Measurements from ENCODE around the gene SNRNP40. TPM values are rescaled to one million over a fixed set of nuclear protein-coding genes. Genes with fewer than 3 reads are reported as not detected.

The SNRNP40 gene
- 44.2 TPM for total RNA-seq
- polyA plus RNA-seq (ENCODE audit: insufficient read depth, low read depth, low replicate concordance), result 31.3 TPM
- long read RNA-seq, donor 1, transcript SNRNP40-201 (10 exons, 1,597 nt), result major isoform, 21 of 21 reads
- long read RNA-seq, donor 1, partial matches to known transcripts, result 0 of 21 reads
- long read RNA-seq, donor 1, other reads (novel, unspliced or antisense), result 0 of 21 reads
- long read RNA-seq, donor 2, transcript SNRNP40-201 (10 exons, 1,597 nt), result major isoform, 20 of 23 reads
- long read RNA-seq, donor 2, partial matches to known transcripts, result 0 of 23 reads
- long read RNA-seq, donor 2, other reads (novel, unspliced or antisense), result 0 of 23 reads
- long read RNA-seq, donor 3, transcript SNRNP40-201 (10 exons, 1,597 nt), result major isoform, 16 of 19 reads
- long read RNA-seq, donor 3, partial matches to known transcripts, result 0 of 19 reads
- long read RNA-seq, donor 3, other reads (novel, unspliced or antisense), result 0 of 19 reads
- long read RNA-seq, donor 4, transcript SNRNP40-201 (10 exons, 1,597 nt), result major isoform, 10 of 18 reads
- long read RNA-seq, donor 4, partial matches to known transcripts, result 5 of 18 reads
- long read RNA-seq, donor 4, other reads (novel, unspliced or antisense), result 0 of 18 reads
- long read RNA-seq, donor 5, partial matches to known transcripts, result 0 of 1 reads
- long read RNA-seq, donor 5, other reads (novel, unspliced or antisense), result 0 of 1 reads
- long read RNA-seq, donor 6, transcript SNRNP40-201 (10 exons, 1,597 nt), result major isoform, 34 of 36 reads
- long read RNA-seq, donor 6, partial matches to known transcripts, result 0 of 36 reads
- long read RNA-seq, donor 6, other reads (novel, unspliced or antisense), result 0 of 36 reads
- long read RNA-seq, donor 7, transcript SNRNP40-201 (10 exons, 1,597 nt), result major isoform, 34 of 36 reads
- long read RNA-seq, donor 7, partial matches to known transcripts, result 1 of 36 reads
- long read RNA-seq, donor 7, other reads (novel, unspliced or antisense), result 1 of 36 reads
- long read RNA-seq, donor 8, transcript SNRNP40-201 (10 exons, 1,597 nt), result major isoform, 20 of 21 reads
- long read RNA-seq, donor 8, partial matches to known transcripts, result 0 of 21 reads
- long read RNA-seq, donor 8, other reads (novel, unspliced or antisense), result 0 of 21 reads
- long read RNA-seq, donor 9, transcript SNRNP40-201 (10 exons, 1,597 nt), result major isoform, 16 of 18 reads
- long read RNA-seq, donor 9, partial matches to known transcripts, result 0 of 18 reads
- long read RNA-seq, donor 9, other reads (novel, unspliced or antisense), result 0 of 18 reads
- long read RNA-seq, donor 10, transcript SNRNP40-201 (10 exons, 1,597 nt), result major isoform, 14 of 19 reads
- long read RNA-seq, donor 10, partial matches to known transcripts, result 0 of 19 reads
- long read RNA-seq, donor 10, other reads (novel, unspliced or antisense), result 0 of 19 reads

- H3K27ac ChIP-seq (ENCODE audit: low read depth in 2 of 2, low read length in 2 of 2), result peak within 1 kb of the TSS; percentile 66 to 69
- peak within 1 kb of the TSS; percentile 86 to 98 (median 92) for H3K9ac ChIP-seq (ENCODE audit: low read length in 3 of 3)
- peaks cover 4 to 14% (median 11%) of the 10 kb centered on the region in 3 donors for H3K36me3 ChIP-seq (ENCODE audit: control insufficient read depth in 2 of 3, insufficient read depth in 3 of 3, low read length in 3 of 3)
- DNase-seq (peak; percentile 96 to 100 (median 98)), FAIRE-seq (peak; percentile 98)
- H3K27me3 ChIP-seq (ENCODE audit: control insufficient read depth, insufficient read depth, low read length), result no peaks in the 10 kb centered on the region
- no peaks in the 10 kb centered on the region for H3K9me3 ChIP-seq (ENCODE audit: control insufficient read depth in 2 of 3, insufficient read depth in 1 of 3, low read length in 3 of 3)
- TF ChIP-seq CTCF (IDR thresholded peaks at IDR 0.05; ENCODE audit: borderline replicate concordance, extremely low read depth, insufficient read depth), result no peak
- peak within 1 kb of the TSS; percentile 91 to 99 (median 94) for H3K4me3 ChIP-seq (ENCODE audit: low read length in 3 of 3)
- peaks cover 3 to 16% (median 12%) of the 10 kb centered on the region in 3 donors for H3K4me1 ChIP-seq (ENCODE audit: control insufficient read depth in 2 of 3, insufficient read depth in 2 of 3, low read depth in 1 of 3, low read length in 3 of 3)
- intact Hi-C loops (cut with DNase I), result no loop called here
These were observed at the start of gene SNRNP40, which contains the start of gene ZCCHC17 for GRCh38 chr1:31296486-31297276. TSS of gene SNRNP40 (minus strand) at chr1:31296788. CDS start at chr1:31296751, 37 bp downstream. TSS of gene ZCCHC17 (plus strand) at chr1:31297032. CDS start at chr1:31310099, 13,067 bp downstream.

- FAIRE-seq (no peak), DNase-seq (peak in 2 of 5 donors; percentile 19 to 23)
- peaks cover 0 to 12% (median 2%) of the 10 kb centered on the region in 3 donors for H3K36me3 ChIP-seq (ENCODE audit: control insufficient read depth in 2 of 3, insufficient read depth in 3 of 3, low read length in 3 of 3)
- no peaks in the 10 kb centered on the region for H3K9me3 ChIP-seq (ENCODE audit: control insufficient read depth in 2 of 3, insufficient read depth in 1 of 3, low read length in 3 of 3)
- intact Hi-C loops (cut with DNase I), result no loop called here
- H3K4me1 ChIP-seq (ENCODE audit: control insufficient read depth in 2 of 3, insufficient read depth in 2 of 3, low read depth in 1 of 3, low read length in 3 of 3), result peaks cover 0 to 3% (median 0%) of the 10 kb centered on the region in 3 donors
- no peak overlapping the region for H3K9ac ChIP-seq (ENCODE audit: low read length in 3 of 3)
- no peak overlapping the region for H3K27ac ChIP-seq (ENCODE audit: low read depth in 2 of 2, low read length in 2 of 2)
- no peak for TF ChIP-seq CTCF (IDR thresholded peaks at IDR 0.05; ENCODE audit: borderline replicate concordance, extremely low read depth, insufficient read depth)
- H3K27me3 ChIP-seq (ENCODE audit: control insufficient read depth, insufficient read depth, low read length), result no peaks in the 10 kb centered on the region
- no peak overlapping the region for H3K4me3 ChIP-seq (ENCODE audit: low read length in 3 of 3)
These were observed 49.0 kb upstream of the SNRNP40 start for GRCh38 chr1:31345635-31346034.

- TF ChIP-seq CTCF (IDR thresholded peaks at IDR 0.05; ENCODE audit: borderline replicate concordance, extremely low read depth, insufficient read depth), result no peak
- no peak overlapping the region for H3K9ac ChIP-seq (ENCODE audit: low read length in 3 of 3)
- no peaks in the 10 kb centered on the region for H3K27me3 ChIP-seq (ENCODE audit: control insufficient read depth, insufficient read depth, low read length)
- H3K4me3 ChIP-seq (ENCODE audit: low read length in 3 of 3), result no peak overlapping the region
- intact Hi-C loops (cut with DNase I), result no loop called here
- H3K36me3 ChIP-seq (ENCODE audit: control insufficient read depth in 2 of 3, insufficient read depth in 3 of 3, low read length in 3 of 3), result peaks cover 0 to 8% (median 0%) of the 10 kb centered on the region in 3 donors
- DNase-seq, result no peak
- H3K9me3 ChIP-seq (ENCODE audit: control insufficient read depth in 2 of 3, insufficient read depth in 1 of 3, low read length in 3 of 3), result no peaks in the 10 kb centered on the region
- FAIRE-seq, result no peak
- no peak overlapping the region for H3K27ac ChIP-seq (ENCODE audit: low read depth in 2 of 2, low read length in 2 of 2)
- H3K4me1 ChIP-seq (ENCODE audit: control insufficient read depth in 2 of 3, insufficient read depth in 2 of 3, low read depth in 1 of 3, low read length in 3 of 3), result peaks cover 0 to 3% (median 0%) of the 10 kb centered on the region in 3 donors
These were observed 47.9 kb upstream of the SNRNP40 start for GRCh38 chr1:31344503-31344902.
